Mesenchymal stem cell (in vitro differentiated cells and primary cell): ENCODE results near the gene KPNA4. TPM values are rescaled to one million over a fixed set of nuclear protein-coding genes. Genes with fewer than 3 reads are reported as not detected.

Experiments used
- small RNA-seq: library from polyadenylated mRNA; stranded (forward); fragments of <200 nt; extraction: miRNeasy Mini kit (QIAGEN cat#:217004); gene quantifications from one replicate; pipeline ENCODE3, GENCODE V24; 2013; ENCODE audit warnings: low read depth

KPNA4 gene

Small RNA genes within 50 kb of the gene (small RNA-seq; reads per million reads assigned to genes)
- gene RNU7-136P = not detected
